ENCODE data around the gene NFATC2. TPM values are rescaled to one million over a fixed set of nuclear protein-coding genes. Genes with fewer than 3 reads are reported as not detected.

NFATC2 gene
- total RNA-seq, 4 donors from 2014 or later: 1.6 to 3.9 (median 2.8) TPM

DNA sequence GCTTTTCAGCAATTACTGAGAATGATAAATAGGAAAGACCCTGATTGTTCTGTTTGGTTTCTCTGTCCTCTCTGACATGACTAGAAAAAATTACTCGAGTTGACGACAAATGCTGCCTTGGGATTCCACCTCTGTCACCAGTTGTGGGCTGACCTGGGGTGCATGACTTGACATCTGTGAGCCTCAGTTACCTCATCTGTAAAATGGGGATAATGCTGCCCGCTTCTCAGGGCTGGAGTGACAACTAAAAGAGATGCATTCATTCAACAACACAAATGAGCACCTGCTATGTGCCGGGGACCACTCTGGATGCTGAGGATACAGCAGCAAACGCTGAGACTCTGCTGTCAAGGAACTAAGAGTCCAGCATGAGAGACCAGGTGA, 94.8 kb downstream of the NFATC2 start:
- TF ChIP-seq CTCF (IDR thresholded peaks at IDR 0.05 in 4 of 5, conservative IDR thresholded peaks at IDR 0.05 in 1 of 5): no peak
- TF ChIP-seq POLR2A (IDR thresholded peaks at IDR 0.05): no peak
- ATAC-seq (no peak), DNase-seq (no peak)
- Histone ChIP-seq H3K9me3 (no peaks in the 10 kb centered on the region), H3K27ac (peak overlapping the region; percentile 76 to 87 (median 82)), H3K36me3 (no peaks in the 10 kb centered on the region), H3K27me3 (no peaks in the 10 kb centered on the region), H3K4me3 (no peak overlapping the region), H3K4me1 (peaks cover 37 to 38% of the 10 kb centered on the region in 2 donors)
- in situ Hi-C loops (cut with MboI; ENCODE audit: low sequenced_read_pairs in 4 of 4) (no loop called here), intact Hi-C loops (cut with DNase I; ENCODE audit: low total_unique reads) (loop anchor here (1.0 to 5.0 kb wide), 4 partner anchors 9 to 125 kb away; partner anchors contain the start of gene NFATC2)

DNA sequence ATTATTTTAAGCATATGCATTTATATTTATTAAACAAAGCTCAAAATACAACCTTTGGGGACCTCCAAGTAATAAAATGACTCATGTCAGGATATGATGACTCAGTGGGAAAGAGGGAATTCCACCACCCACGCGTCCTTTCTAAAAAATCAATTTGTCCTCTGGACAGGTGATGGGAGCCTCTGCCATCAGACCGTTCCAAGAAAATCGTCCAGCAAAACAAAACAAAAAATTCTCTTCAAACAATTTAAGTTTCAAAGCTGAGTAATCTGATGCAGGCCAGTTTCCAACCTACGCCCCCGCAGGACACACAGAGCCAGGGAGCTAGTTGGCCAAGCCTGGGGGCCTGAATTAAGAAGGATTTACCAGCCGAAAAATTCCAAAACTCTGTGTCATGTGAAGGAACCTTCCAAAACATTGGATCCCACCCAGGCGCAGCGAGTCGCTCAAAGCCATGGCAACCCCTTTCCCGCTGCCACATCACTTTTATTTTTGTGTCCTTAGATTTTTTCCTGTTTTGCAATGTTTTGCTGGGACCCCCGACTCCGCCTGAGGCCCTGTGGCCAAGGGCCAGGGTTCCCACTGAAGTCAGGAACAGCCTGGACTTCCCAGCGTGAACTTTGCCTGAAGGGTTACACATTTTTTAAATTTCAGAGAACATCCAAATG, 95.3 kb downstream of the NFATC2 start:
- Histone ChIP-seq H3K27me3 (no peaks in the 10 kb centered on the region), H3K4me1 (peaks cover 37 to 38% of the 10 kb centered on the region in 2 donors), H3K27ac (peak overlapping the region; percentile 48 to 87 (median 78)), H3K9me3 (no peaks in the 10 kb centered on the region), H3K4me3 (no peak overlapping the region), H3K36me3 (no peaks in the 10 kb centered on the region)
- ATAC-seq (peak; percentile 6 to 27), DNase-seq (peak; percentile 31 to 66)
- intact Hi-C loops (cut with DNase I; ENCODE audit: low total_unique reads): loop anchor here (5.0 kb wide), 2 partner anchors 35 to 125 kb away; no protein-coding TSS in a partner anchor
- in situ Hi-C loops (cut with MboI; ENCODE audit: low sequenced_read_pairs in 4 of 4): no loop called here
- no peak for TF ChIP-seq CTCF (IDR thresholded peaks at IDR 0.05 in 4 of 5, conservative IDR thresholded peaks at IDR 0.05 in 1 of 5)
- TF ChIP-seq POLR2A (IDR thresholded peaks at IDR 0.05): no peak

DNA sequence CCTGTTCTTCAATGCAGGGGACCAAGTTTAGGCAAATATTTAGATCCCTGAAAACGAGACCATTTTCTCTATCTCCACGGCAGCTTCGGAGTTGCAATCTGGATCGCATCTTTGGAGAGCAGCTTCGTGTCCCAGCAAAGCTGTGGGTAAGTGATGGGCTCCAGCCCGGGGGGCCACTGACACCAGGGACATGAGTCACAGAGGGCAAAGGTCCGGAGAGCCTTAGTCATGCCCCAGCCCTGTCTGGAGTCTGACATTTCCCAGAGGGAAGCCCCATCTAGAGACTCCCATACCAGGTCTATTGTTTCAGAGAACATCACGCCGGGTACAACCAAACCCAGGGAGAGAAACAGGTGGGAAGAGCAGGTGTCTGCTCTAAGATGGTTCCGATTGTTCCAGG, 95.9 kb downstream of the NFATC2 start:
- no peak for DNase-seq
- intact Hi-C loops (cut with DNase I; ENCODE audit: low total_unique reads) (loop anchor here (5.0 kb wide), 2 partner anchors 34 to 126 kb away; no protein-coding TSS in a partner anchor), in situ Hi-C loops (cut with MboI; ENCODE audit: low sequenced_read_pairs in 4 of 4) (no loop called here)
- peaks cover 37 to 38% of the 10 kb centered on the region in 2 donors for H3K4me1 ChIP-seq
- H3K4me3 ChIP-seq: no peak overlapping the region
- no peaks in the 10 kb centered on the region for H3K9me3 ChIP-seq
- no peak for ATAC-seq
- H3K27ac ChIP-seq: peak overlapping the region in 3 of 4 donors; percentile 76 to 87 (median 81)
- TF ChIP-seq POLR2A (IDR thresholded peaks at IDR 0.05): no peak
- no peak for TF ChIP-seq CTCF (IDR thresholded peaks at IDR 0.05 in 4 of 5, conservative IDR thresholded peaks at IDR 0.05 in 1 of 5)
- H3K36me3 ChIP-seq: no peaks in the 10 kb centered on the region
- H3K27me3 ChIP-seq: no peaks in the 10 kb centered on the region

DNA sequence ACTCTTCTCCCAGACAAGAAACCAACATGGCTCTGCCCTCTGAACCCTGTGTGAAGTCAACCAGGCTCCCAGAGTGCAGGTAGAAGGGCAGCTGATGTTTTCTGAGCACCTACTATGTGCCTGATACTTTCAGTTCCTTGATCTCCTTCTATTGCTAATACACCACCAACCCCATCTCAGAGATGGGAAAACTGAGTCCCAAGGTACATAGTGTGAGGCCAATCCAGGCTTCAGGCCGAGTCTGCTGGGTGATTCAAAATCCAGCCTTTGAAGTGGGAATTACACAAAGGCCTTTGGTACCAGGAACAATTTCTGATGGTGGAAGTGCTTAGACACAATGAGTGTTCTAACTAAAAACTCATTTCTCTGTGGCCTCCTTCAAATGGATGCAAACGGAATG, 96.3 kb downstream of the NFATC2 start:
- H3K4me1 ChIP-seq: peaks cover 37 to 38% of the 10 kb centered on the region in 2 donors
- TF ChIP-seq POLR2A (IDR thresholded peaks at IDR 0.05) (no peak), CTCF (IDR thresholded peaks at IDR 0.05 in 4 of 5, conservative IDR thresholded peaks at IDR 0.05 in 1 of 5) (no peak)
- in situ Hi-C loops (cut with MboI; ENCODE audit: low sequenced_read_pairs in 4 of 4) (no loop called here), intact Hi-C loops (cut with DNase I; ENCODE audit: low total_unique reads) (loop anchor here (5.0 kb wide), 2 partner anchors 34 to 126 kb away; no protein-coding TSS in a partner anchor)
- no peak overlapping the region for H3K4me3 ChIP-seq
- DNase-seq (no peak), ATAC-seq (no peak)
- no peaks in the 10 kb centered on the region for H3K36me3 ChIP-seq
- no peaks in the 10 kb centered on the region for H3K9me3 ChIP-seq
- no peak overlapping the region for H3K27ac ChIP-seq
- H3K27me3 ChIP-seq: no peaks in the 10 kb centered on the region
